SHP77 (cell line): ENCODE results near the gene FAM171A2.
A peak's percentile ranks its signal among the peaks of the same experiment; 100 is the strongest.
"Not testable (repeated sequence)": the region's sequence is repeated elsewhere in the genome, so short reads cannot be mapped to it uniquely, and the experiment has no call there.

ENCODE experiments used
- DNase-seq, 2 experiments: peaks; one replicate each; lab custom pipeline; 2025; lab: John Stamatoyannopoulos, UW

The FAM171A2 gene

DNA sequence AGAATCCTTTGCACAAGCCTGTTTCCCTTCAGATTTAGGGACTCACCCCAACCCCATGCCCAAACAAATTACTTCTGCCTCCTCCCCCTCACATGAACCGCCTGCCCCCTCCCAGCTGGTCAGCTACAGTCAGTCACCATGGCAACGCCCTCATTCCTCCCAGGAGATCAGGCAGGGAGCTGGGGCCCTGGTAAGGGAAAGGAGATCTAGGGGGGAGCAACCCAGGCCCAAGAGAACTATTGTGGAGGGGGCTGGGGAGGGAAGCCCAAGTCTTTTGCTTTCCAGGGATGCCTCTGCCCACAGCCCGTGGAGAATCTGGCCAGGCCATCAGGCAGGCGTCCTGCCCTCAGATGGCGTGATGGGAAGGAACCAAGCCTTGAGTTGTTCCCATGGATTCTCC is 2.8 kb downstream of the FAM171A2 start:
- no peak for DNase-seq

DNA sequence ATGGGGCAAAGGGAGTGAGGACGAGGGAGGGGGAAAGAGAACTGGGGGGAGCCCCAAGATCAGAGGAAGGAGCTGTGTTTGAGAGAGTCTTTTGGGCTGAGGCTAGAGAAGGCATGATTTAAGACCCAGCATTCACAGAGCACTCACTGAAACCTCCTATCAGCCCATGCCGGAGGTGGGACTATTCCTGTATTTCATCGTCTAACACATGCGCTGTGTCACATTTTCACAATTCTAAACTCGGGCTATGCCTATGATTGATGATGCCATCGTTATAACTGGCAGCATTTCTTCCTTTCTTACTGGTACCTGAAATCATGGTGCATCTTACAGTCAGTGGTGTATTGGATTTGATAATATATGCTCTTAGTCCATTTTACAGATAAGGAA is 3.5 kb downstream of the FAM171A2 start:
- no peak for DNase-seq

DNA sequence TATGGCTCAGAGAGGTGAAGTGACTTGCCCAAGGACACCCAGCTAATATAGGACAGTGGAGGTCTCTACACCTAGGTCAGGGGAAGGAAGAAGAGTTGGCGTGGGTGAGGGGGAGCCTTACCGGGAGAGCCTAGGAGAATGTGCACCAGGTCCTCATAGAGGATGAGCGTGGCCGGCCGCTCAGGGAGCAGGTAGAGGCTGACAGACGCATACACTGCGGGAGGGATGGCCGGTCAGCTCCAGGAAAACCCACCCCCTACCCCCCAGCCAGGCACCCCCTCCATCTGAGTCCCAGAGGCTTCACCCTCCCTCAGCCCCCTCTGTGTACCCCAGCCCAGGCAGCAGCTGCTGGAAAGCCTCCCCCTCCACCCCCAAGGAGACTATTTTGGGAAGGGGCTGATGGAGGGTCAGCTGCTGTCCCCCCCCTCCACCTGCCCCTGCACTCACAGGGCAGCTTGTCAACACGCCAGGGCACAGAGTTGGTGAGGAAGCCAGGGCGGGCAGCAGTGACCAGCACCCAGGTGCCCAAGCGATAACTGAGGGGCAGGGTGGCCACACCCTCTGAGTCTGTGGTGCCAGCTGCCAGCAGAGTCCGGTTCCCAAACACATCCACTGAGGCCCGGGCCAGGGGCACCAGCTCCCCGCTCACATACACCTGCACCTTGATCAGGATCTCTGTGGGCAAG is 4.1 kb downstream of the FAM171A2 start:
- DNase-seq: no peak

DNA sequence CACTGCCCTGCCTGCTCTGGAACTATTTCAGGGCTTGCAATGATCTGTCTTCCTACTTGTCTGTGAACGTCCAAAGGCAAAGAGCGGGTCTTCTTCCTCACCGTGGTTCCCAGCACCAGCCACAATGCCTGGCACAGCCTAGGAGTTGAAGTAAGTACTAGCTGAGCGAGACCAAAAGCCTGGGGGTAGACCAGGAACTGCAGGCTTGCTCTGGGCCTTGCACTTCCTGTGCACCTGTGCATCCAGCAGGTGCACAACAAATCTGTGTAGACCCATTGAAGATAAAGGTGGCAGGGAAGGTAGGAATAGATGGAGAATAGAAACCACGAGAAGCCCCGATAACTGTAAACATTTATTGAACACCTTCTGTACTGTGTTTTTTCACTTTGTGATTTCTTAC is 4.6 kb downstream of the FAM171A2 start:
- DNase-seq: no peak

DNA sequence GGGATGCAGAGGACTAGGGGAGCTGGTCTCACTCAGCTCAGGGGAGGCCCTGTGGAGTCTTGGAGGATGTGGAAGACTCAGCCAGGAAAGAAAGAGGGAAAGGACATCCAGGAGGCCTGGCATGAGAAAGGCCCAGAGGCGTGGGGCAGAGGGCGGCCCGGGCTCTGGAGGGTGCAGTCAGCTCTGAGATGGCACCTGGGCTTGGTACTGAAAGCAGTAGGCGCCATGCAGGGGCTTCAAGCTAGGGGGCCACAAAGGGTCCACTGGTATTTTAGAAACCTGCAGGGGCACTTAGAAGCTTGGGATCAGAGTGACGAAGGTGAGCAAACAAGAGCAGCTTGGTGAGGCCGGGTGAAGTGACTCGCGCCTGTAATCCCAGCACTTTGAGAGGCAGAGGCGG is 5.6 kb downstream of the FAM171A2 start:
- DNase-seq: no peak

DNA sequence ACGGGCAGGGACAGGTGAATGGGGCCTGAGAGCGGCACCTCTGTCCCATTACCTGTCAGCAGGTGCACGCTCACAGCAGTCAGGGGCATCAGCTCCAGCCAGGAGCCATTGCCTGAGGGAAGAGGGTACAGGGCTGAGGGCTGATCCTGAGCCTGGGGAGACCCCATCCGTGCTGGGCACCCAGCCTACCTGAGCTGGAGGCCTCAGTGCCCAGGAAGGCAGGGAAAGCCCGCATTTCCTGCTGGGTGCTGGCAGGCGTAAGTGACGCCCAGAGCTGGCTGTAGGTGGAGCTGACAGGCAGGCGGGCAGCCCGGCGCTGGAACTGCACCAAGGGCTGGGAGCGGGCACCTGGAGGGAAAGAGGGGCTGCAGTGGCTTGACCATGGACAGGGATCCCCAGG is 7.4 kb downstream of the FAM171A2 start:
- DNase-seq: no peak

DNA sequence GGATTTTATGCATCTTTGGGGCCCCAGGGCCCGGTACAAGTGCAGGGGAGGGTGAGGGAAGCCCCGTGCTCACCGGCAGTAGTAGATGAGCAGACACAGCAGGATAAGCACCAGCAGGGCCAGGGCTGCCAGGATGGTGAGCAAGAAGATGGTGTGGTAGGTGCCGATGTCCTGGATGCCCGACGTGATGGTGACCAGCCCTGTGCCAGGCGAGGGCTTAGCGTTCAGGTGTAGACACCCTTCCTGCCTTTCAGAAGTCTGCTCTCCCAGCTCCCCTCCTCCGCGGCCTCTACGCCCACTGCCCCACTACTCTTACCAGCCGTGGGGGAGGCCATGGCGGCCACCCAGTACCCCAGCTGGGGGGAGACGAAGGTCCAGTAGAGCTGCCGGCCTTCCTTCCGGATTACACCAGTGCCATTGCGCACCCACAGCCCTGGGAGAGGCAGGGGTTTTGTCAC is 8.0 kb downstream of the FAM171A2 start:
- no peak for DNase-seq

DNA sequence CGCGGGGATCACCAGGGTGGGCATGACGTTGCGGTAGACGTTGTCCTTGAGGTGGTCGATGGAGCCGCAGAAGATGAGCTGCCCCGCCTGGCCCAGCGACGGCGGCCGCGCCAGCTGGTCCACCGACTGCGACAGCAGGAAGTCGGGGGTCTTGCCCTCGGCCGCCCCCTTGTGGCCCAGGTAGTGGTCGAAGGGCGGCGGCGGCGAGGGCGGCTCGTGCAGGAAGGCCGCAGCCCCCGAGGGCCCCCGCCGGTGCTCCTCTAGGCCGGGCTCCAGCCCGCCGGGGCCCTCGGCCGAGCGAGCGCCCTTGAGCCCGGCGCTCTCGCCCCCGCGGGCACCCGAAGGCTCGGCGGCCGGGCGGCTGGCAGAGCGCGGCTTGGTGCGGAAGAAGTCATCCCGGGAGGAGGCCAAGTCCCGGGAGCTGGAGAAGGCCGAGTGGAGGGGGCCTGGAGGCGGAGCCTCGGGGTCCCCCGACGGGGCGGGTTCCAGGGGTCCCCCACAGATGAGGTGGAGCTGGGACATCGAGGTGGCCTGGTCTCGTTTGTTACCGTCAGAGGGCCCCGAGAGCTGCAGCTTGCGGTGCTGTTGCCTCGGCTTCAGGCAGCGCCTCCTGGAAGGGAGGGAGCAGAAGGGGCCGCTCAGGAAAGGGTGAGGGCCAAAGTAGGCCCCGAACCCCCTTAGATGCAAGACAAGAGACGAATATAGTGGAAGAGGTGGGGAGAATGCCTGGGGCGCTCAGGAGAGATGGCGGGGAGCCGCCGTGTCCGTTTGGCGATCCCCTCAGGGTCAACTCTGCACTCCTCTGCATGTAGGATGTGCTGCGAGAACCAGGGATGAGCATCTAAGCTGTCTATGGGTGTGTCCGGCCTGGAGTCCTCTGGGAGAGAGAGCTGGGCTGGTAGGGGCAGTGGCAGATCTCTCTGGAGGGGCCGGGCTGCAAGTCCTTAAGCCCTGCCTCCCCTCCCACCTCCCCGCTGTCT is 8.8 kb downstream of the FAM171A2 start:
- DNase-seq: no peak

DNA sequence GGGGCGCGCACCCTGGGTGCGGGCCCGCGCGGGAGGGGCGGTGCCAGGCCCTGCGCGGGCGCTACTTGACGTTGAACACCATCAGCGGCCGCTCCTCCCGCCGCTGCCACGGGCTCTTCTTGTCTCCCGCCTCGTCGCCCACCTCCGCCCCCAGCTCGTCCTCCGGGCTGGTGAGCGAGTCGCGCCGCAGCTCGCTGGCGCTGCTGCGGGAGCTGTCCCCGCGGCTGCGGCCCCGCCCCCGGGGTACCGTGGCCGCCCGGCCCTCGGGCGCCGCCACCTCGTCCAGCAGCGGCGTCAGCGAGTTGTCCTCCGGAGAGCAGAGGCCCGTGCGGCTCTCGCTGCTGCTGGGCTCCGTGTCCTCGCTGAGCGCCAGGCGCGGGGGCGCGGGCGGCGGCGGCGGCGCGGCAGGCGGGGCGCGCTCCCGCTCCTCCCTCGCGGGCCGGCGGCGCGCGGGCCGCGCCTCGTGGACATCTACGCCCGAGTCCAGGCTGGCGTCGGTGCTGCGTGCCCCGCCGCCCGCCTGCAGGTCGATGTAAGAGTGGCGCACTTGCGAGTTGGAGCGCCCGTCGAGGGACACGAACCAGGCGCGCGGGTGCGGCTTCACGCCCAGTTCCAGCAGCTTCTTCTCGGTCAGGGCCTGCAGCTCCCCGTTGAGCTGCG is 9.9 kb downstream of the FAM171A2 start:
- no peak for DNase-seq

DNA sequence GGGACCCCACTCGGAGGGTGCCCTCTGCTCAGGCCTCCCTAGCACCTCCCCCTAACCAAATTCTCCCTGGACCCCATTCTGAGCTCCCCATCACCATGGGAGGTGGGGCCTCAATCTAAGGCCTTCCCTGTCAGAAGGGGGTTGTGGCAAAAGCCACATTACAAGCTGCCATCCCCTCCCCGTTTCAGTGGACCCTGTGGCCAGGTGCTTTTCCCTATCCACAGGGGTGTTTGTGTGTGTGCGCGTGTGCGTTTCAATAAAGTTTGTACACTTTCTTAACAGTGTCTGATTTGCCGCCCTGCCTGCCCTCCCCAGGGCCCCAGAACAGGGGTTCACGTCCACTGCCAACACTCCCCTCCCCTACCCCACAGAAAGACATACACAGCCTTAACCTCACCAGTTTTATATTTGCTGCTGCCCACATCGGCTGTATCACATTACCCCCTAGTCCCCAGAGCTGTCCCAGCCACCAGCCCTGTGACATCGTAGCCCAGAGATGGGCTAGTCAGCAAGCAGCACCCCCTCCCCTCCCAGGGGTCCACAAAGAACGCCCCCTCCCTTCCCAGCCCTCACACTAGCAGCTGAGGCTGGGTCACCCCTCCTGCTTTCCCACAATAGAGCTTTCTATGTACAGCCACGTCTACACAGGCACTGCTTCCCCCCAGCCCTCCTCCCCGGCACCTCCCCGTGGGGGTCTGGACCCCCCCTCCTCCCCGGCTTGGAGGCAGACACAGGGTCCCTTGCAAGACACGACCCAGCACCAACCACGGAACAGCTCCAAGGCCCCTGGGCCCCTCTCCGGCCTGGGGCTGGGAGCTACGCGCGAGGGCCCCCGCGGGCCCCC is 10.6 kb downstream of the FAM171A2 start:
- no peak for DNase-seq

DNA sequence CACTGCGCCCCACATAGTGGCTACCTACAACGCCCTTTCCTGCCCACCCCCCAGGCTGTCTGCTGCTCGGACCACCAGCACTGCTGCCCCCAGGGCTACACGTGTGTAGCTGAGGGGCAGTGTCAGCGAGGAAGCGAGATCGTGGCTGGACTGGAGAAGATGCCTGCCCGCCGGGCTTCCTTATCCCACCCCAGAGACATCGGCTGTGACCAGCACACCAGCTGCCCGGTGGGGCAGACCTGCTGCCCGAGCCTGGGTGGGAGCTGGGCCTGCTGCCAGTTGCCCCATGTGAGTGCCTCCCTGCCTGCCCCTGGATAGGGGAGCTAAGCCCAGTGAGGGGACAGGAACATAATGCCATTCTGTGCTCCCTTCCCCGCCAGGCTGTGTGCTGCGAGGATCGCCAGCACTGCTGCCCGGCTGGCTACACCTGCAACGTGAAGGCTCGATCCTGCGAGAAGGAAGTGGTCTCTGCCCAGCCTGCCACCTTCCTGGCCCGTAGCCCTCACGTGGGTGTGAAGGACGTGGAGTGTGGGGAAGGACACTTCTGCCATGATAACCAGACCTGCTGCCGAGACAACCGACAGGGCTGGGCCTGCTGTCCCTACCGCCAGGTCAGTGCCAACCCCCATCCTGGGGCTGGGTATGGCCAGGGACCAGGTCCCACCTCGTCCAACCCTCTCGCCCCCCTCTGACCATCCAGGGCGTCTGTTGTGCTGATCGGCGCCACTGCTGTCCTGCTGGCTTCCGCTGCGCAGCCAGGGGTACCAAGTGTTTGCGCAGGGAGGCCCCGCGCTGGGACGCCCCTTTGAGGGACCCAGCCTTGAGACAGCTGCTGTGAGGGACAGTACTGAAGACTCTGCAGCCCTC is 11.5 kb downstream of the FAM171A2 start:
- no peak for DNase-seq

DNA sequence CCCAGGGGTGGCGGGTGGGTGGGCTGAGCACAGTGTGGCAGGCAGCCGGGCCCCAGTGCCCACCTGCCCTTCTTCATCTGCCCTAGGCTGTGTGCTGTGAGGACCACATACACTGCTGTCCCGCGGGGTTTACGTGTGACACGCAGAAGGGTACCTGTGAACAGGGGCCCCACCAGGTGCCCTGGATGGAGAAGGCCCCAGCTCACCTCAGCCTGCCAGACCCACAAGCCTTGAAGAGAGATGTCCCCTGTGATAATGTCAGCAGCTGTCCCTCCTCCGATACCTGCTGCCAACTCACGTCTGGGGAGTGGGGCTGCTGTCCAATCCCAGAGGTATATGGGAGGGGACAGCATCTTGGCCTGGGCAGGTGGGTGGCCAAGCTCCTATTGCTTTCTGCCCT is 12.2 kb downstream of the FAM171A2 start:
- no peak for DNase-seq

DNA sequence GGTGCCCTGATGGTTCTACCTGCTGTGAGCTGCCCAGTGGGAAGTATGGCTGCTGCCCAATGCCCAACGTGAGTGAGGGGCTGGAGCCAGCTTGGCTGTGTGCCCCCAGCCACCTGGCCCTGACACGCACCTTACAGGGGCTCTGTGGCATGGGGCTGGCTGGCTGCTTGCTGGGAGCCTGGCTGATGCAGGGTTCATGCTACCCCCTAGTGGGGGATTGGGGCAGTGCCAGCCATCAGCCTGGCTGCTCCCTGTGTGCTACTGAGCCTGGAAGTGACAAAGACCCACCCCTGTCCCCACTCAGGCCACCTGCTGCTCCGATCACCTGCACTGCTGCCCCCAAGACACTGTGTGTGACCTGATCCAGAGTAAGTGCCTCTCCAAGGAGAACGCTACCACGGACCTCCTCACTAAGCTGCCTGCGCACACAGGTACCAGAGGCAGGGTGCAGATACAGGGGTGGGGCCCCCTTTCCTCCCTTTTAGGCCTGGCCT is 12.9 kb downstream of the FAM171A2 start:
- peak; percentile 65 to 78 for DNase-seq

DNA sequence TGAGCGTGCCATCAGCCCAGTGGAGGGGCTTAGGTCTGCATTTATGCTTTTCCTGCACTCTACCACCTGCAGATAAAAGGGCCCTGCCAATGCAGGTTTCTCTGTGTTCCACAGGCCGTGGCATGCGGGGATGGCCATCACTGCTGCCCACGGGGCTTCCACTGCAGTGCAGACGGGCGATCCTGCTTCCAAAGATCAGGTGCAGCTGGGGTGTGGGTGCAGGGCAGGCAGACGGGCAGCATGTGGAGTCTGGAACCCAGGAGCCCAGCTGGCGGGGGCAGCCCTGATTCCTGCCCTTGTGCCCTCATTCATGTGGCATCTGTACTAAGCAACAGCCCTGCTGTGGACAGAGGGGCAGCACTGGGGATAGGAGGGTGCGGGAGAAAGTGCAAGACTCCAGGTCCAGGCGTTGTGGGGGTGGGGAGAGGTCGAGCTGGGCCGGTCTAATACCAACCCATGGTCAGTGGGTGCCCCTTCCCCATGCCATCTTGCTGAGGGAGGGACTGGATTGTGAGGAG is 14.0 kb downstream of the FAM171A2 start:
- no peak for DNase-seq

DNA sequence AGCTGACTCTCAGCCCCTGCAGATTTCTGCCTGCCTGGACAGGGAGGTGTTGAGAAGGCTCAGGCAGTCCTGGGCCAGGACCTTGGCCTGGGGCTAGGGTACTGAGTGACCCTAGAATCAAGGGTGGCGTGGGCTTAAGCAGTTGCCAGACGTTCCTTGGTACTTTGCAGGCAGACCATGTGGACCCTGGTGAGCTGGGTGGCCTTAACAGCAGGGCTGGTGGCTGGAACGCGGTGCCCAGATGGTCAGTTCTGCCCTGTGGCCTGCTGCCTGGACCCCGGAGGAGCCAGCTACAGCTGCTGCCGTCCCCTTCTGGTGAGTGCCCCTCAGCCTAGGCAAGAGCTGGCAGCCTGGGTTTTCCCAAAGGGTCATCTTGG is 14.7 kb downstream of the FAM171A2 start:
- DNase-seq: no peak

DNA sequence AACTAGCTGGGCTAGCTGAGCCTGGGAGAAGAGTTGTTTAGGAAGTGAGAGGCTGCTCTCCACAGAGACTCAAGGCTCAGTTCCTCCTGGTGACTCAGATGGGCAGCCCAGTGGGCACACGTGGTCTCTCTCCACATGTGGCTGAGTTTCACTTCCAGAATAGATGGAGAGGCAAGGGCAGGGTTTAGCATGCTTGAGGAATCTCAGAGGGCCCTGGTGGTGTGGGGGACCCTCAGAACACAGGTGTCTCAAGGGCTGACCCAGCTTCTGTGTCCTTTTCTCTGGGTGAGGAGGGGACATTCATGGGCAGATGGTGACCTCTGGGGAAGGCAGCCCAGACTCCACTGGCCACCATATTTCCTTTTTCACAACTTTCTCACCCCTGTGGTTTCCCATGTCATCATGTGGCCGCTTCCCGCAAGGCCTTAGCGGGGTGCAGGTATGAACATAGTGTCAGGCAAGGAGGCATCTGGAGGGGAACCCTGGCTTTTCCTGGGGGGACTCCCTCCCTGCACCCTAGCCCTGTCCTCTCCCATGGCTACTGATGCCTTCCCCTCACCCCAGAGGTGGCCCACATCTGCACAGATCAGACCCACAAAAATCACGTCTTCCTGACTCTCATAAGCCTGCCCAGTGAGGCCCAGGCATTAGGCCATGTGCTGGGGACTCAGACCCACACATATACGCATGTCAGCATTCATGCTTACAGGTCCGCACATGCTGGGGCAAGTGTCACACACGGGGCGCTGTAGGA is 15.2 kb downstream of the FAM171A2 start:
- DNase-seq: no peak

DNA sequence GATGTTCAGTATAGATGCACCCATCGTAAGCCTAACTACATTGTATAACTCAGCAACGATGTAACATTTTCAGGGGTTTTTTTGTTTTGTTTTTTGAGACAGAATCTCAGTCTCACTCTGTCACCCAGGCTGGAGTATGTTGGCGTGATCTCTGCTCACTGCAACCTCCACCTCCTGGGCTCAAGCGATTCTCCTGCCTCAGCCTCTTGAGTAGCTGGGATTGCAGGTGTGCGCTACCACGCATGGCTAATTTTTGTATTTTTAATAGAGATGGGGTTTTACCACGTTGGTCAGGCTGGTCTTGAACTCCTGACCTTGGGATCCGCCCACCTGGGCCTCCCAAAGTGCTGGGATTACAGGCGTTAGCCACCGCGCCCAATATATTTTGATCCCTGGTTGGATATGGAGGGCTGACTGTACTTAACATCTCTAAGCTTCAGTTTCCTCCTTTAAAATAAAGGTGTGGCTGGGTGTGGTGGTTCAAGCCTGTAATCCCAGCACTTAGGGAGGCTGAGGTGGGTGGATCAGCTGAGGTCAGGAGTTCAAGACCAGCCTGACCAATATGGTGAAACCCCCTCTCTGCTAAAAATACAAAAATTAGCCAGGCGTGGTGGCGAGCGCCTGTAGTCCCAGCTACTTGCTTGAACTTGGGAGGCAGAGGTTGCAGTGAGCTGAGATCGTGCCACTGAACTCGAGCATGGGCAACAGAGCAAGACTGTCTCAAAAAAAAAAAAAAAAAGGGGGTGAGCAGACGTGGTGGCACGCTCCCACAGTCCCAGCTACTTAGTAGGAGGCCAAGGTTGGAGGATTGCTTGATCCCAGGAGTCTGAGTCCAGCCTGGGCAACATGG is 16.2 kb downstream of the FAM171A2 start:
- not testable (repeated sequence) for DNase-seq

DNA sequence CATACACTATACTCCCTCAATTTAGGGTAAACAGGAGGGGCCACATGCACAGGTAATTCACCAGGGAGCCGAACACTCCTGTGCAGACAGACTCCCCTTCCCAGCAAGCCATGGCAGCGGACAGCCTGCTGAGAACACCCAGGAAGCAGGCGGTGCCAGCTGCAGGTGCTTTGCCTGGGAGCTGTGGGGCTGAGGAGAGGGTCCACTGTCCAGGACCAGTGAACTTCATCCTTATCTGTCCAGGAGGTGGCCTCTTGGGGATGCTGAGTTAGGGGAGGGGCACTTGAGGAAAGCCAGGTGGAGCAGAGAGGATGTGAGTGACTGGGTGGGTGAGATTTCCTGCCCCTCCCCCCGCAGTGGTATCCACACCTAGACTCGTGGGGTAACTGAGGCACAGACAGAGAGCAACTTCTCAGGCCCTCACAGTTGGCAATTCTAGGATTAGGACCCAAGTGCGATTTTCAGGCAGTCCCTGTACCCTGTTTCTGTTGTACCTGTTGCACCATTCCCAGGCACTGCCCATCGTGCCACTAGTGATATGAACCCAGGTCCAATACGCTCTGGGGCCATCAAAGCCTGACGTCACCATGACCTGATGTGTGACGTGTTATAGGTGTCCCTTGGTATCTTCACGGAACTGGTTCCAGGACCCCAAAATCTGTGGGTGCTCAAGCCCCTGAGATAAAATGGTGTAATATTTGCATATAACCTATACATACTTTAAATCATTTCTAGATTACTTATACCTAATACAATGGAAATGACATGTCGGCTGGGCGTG is 17.4 kb downstream of the FAM171A2 start:
- no peak for DNase-seq
